ENCODE results near the gene LRP5.

LRP5 gene

DNA sequence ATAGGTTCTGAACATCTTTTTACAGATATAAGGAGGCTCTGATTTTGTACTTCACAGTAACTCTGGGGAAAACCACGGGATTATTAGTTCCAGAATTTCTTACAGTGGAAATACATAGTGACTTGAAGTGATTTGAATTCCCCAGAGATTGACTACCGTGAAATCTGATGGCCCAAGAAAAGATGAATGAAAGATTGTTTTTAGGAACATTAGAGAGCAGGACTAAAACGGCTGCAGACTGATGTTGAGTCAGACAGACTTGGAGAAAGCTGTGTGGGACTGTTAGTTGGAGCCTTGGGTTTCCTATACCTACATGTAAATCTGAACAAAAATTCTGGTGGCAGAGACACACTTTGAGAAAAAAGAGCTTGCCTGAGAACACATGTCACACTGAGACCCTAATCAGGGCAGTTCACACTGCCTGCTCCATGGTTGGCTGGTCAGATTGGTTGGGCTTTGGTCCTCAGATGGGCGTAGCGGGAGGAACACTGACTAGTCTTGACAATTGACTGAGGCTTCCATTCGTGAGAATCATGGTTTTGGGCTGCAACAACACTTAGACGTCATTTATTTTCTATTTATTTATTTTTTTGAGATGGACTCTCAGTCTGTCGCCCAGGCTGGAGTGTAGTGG, 154.9 kb downstream of the LRP5 start:
- TF ChIP-seq, protein P1, sequence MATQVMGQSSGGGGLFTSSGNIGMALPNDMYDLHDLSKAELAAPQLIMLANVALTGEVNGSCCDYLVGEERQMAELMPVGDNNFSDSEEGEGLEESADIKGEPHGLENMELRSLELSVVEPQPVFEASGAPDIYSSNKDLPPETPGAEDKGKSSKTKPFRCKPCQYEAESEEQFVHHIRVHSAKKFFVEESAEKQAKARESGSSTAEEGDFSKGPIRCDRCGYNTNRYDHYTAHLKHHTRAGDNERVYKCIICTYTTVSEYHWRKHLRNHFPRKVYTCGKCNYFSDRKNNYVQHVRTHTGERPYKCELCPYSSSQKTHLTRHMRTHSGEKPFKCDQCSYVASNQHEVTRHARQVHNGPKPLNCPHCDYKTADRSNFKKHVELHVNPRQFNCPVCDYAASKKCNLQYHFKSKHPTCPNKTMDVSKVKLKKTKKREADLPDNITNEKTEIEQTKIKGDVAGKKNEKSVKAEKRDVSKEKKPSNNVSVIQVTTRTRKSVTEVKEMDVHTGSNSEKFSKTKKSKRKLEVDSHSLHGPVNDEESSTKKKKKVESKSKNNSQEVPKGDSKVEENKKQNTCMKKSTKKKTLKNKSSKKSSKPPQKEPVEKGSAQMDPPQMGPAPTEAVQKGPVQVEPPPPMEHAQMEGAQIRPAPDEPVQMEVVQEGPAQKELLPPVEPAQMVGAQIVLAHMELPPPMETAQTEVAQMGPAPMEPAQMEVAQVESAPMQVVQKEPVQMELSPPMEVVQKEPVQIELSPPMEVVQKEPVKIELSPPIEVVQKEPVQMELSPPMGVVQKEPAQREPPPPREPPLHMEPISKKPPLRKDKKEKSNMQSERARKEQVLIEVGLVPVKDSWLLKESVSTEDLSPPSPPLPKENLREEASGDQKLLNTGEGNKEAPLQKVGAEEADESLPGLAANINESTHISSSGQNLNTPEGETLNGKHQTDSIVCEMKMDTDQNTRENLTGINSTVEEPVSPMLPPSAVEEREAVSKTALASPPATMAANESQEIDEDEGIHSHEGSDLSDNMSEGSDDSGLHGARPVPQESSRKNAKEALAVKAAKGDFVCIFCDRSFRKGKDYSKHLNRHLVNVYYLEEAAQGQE (IDR thresholded peaks at IDR 0.05; ENCODE audit: insufficient read depth in 1 of 2, low read depth in 2 of 2, low read length in 2 of 2) = no peak
- TF ChIP-seq POLR2AphosphoS5 (IDR thresholded peaks at IDR 0.05; ENCODE audit: low read depth, low read length) = no peak
- no peak for TF ChIP-seq TAF1 (IDR thresholded peaks at IDR 0.05; ENCODE audit: borderline replicate concordance, insufficient read depth, low read length)
- no peak for TF ChIP-seq SIN3A (IDR thresholded peaks at IDR 0.05; ENCODE audit: borderline replicate concordance, insufficient read depth, low read length)
- TF ChIP-seq FOXP2 (optimal IDR thresholded peaks at IDR 0.05; ENCODE audit: borderline replicate concordance, extremely low read depth, extremely low read length, insufficient read depth) = no peak

DNA sequence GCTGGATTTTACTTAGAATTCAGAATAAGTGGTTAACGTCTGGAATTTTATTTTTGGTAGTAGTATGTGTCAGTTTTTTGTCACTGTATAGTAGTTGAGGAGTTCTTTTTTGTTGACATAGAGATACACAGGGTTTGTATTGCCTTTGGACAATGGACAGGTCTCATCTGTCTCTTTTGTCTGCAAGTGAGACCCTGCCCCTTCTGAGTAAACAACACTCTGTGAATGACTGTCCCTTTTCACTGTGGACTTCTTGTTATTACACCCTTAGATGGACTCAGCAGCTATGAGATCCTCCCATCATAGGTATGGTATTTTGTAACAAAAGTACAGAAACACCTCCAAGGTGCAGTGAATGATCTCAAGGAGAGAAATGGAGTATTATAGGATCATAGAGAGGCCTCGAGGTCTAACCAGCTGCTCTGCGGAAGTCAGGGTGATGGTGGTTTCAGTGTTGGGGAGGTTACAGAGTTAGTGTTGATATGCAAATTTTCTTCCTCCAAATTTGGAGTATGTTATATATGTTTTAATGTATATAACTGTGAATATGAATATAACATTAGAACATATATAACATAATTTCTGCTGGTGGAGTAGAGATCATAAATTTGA, 155.9 kb downstream of the LRP5 start:
- no peak for TF ChIP-seq FOXP2 (optimal IDR thresholded peaks at IDR 0.05; ENCODE audit: borderline replicate concordance, extremely low read depth, extremely low read length, insufficient read depth)
- TF ChIP-seq TAF1 (IDR thresholded peaks at IDR 0.05; ENCODE audit: borderline replicate concordance, insufficient read depth, low read length) = no peak
- TF ChIP-seq POLR2AphosphoS5 (IDR thresholded peaks at IDR 0.05; ENCODE audit: low read depth, low read length) = no peak
- TF ChIP-seq, protein P1 (IDR thresholded peaks at IDR 0.05; ENCODE audit: insufficient read depth in 1 of 2, low read depth in 2 of 2, low read length in 2 of 2) = no peak
- TF ChIP-seq SIN3A (IDR thresholded peaks at IDR 0.05; ENCODE audit: borderline replicate concordance, insufficient read depth, low read length) = no peak

DNA sequence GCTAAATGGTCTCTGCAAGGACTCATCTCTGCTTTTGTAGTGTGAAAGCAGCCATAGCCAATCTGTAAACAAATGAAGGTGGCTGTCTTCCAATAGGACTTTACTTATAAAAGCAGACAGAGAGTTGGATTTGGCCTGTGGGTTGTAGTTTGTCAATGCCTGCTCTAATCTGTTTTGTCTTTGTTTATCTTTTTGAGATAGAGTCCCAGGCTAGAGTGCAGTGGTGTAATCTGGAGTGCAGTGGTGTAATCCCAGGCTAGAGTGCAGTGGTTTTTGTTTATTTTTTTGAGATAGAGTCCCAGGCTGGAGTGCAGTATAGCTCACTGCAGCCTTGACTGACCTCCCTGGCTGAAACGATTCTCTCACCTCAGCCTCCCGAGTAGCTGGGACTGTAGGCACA, 156.7 kb downstream of the LRP5 start:
- TF ChIP-seq, protein P1 (IDR thresholded peaks at IDR 0.05; ENCODE audit: insufficient read depth in 1 of 2, low read depth in 2 of 2, low read length in 2 of 2) = no peak
- no peak for TF ChIP-seq POLR2AphosphoS5 (IDR thresholded peaks at IDR 0.05; ENCODE audit: low read depth, low read length)
- no peak for TF ChIP-seq FOXP2 (optimal IDR thresholded peaks at IDR 0.05; ENCODE audit: borderline replicate concordance, extremely low read depth, extremely low read length, insufficient read depth)
- TF ChIP-seq SIN3A (IDR thresholded peaks at IDR 0.05; ENCODE audit: borderline replicate concordance, insufficient read depth, low read length) = no peak
- no peak for TF ChIP-seq TAF1 (IDR thresholded peaks at IDR 0.05; ENCODE audit: borderline replicate concordance, insufficient read depth, low read length)

DNA sequence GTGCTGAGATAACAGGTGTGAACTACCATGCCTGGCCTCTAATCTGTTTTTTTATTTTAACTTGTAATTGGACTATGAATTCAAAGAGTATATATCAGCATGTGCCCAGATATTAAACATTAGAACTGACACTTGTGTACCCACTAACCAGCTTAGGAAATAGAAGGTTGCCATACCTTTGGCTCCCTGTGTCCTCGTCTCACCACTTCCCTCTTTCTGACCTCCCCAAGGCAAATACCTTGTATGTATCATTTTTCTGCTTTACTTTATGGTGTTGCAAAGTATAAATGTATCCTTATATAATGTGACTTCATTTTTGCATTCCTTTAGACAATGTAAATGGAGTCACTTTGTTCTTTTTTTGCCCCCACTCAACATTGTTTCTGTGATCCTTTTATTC, 157.3 kb downstream of the LRP5 start:
- TF ChIP-seq TAF1 (IDR thresholded peaks at IDR 0.05; ENCODE audit: borderline replicate concordance, insufficient read depth, low read length) = no peak
- TF ChIP-seq, protein P1 (IDR thresholded peaks at IDR 0.05; ENCODE audit: insufficient read depth in 1 of 2, low read depth in 2 of 2, low read length in 2 of 2) = no peak
- no peak for TF ChIP-seq SIN3A (IDR thresholded peaks at IDR 0.05; ENCODE audit: borderline replicate concordance, insufficient read depth, low read length)
- no peak for TF ChIP-seq POLR2AphosphoS5 (IDR thresholded peaks at IDR 0.05; ENCODE audit: low read depth, low read length)
- TF ChIP-seq FOXP2 (optimal IDR thresholded peaks at IDR 0.05; ENCODE audit: borderline replicate concordance, extremely low read depth, extremely low read length, insufficient read depth) = no peak
